ENCODE measurements around the gene PLAAT2. TPM values are rescaled to one million over a fixed set of nuclear protein-coding genes. Genes with fewer than 3 reads are reported as not detected.

The PLAAT2 gene
- total RNA-seq, 1 donor from 2014 or later: not detected

- no peak for DNase-seq (ENCODE audit: low spot score)
- H3K9me3 Mint-ChIP-seq (ENCODE audit: low read depth): no peaks in the 10 kb centered on the region
- no peak overlapping the region for H3K27ac Mint-ChIP-seq (ENCODE audit: unreplicated experiment)
- no peak overlapping the region for H3K4me3 Mint-ChIP-seq (ENCODE audit: unreplicated experiment)
- TF ChIP-seq CTCF (IDR thresholded peaks at IDR 0.05): no peak
- H3K27me3 Mint-ChIP-seq (ENCODE audit: low read depth): no peaks in the 10 kb centered on the region
- H3K36me3 Mint-ChIP-seq (ENCODE audit: low read depth): no peaks in the 10 kb centered on the region
- H3K4me1 Mint-ChIP-seq (ENCODE audit: low read depth): peaks cover 29% of the 10 kb centered on the region
These were observed 1.7 kb upstream of the PLAAT2 start for GRCh38 chr11:63564784-63565350.

- no peaks in the 10 kb centered on the region for H3K9me3 Mint-ChIP-seq (ENCODE audit: low read depth)
- H3K27me3 Mint-ChIP-seq (ENCODE audit: low read depth): no peaks in the 10 kb centered on the region
- H3K4me1 Mint-ChIP-seq (ENCODE audit: low read depth): peaks cover 29% of the 10 kb centered on the region
- no peak overlapping the region for H3K27ac Mint-ChIP-seq (ENCODE audit: unreplicated experiment)
- H3K36me3 Mint-ChIP-seq (ENCODE audit: low read depth): no peaks in the 10 kb centered on the region
- H3K4me3 Mint-ChIP-seq (ENCODE audit: unreplicated experiment): no peak overlapping the region
- no peak for TF ChIP-seq CTCF (IDR thresholded peaks at IDR 0.05)
- DNase-seq (ENCODE audit: low spot score): no peak
These were observed 1.0 kb upstream of the PLAAT2 start for GRCh38 chr11:63564056-63564774.

DNA sequence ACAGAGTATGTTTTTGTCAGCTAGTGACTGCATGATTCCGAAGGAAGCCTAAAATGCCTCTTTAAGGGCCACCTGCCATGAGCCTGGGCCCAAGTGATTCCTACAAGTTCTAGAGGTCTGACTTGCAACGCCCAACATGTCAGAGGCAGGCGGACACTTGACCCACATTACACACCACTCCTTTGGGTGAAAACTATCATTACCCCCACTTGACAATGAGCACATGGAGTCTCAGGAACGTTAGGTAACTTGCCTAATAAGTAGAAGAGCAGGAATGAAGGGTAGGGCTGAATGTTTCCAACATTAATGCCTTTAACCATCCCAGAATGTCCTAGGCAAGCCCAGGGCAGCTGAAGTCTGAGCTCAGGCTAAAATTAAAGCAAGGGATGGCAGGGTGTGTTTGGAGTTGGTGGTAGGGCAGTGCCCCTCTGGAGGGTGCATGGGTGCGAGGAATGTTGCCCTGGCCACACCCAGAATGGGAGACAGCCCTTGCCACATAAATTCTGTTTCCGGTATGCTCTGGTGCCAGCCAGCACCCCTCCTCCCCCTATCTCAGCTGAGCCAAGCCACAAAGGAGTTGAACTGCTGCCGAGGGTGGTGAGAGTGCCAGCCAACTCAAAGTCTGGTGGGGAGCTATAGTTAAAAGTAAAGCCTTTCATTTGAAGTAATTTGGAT, 2.5 kb downstream of the PLAAT2 start:
- Mint-ChIP-seq H3K36me3 (ENCODE audit: low read depth) (peaks cover 2% of the 10 kb centered on the region), H3K4me1 (ENCODE audit: low read depth) (peaks cover 12% of the 10 kb centered on the region), H3K27me3 (ENCODE audit: low read depth) (peaks cover 24% of the 10 kb centered on the region), H3K4me3 (ENCODE audit: unreplicated experiment) (no peak overlapping the region), H3K27ac (ENCODE audit: unreplicated experiment) (peak overlapping the region; percentile 30), H3K9me3 (ENCODE audit: low read depth) (no peaks in the 10 kb centered on the region)
- TF ChIP-seq CTCF (IDR thresholded peaks at IDR 0.05): no peak
- DNase-seq (ENCODE audit: low spot score): no peak

DNA sequence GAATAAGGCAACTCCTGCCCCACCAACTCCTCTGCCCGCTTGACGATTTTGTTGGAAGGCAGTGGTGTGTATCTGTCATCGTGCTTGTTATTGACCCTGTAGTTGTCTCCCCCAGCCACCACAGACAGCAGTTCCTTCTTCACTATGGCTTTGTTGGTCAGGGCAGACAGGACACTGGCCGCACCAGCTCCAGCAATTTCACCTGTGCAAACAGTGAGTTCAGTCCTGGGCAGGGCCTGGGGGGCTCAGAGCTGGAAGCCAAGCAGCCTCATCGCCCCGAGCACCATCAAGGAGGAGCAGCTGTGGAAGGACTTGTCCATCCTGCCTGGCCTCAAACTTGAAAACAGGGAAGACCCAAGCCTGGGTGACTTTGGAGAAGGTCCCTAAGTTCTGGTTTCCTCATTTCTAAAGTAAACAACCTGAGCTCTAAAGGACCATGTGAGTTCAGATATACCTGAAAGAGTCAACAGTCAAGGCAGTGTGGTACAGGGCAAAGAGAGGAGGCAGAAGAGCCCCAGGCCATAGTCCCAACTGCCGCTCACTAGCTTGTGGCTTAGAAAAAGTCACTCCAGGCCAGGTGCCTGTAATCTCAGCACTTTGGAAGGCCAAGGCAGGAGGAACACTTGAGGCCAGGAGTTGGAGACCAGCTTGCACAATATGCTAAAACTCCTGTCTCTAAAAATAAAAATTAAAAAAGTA, 4.6 kb downstream of the PLAAT2 start:
- peaks cover 9% of the 10 kb centered on the region for H3K4me1 Mint-ChIP-seq (ENCODE audit: low read depth)
- no peak for DNase-seq (ENCODE audit: low spot score)
- no peak overlapping the region for H3K27ac Mint-ChIP-seq (ENCODE audit: unreplicated experiment)
- no peak for TF ChIP-seq CTCF (IDR thresholded peaks at IDR 0.05)
- H3K27me3 Mint-ChIP-seq (ENCODE audit: low read depth): peaks cover 27% of the 10 kb centered on the region
- no peak overlapping the region for H3K4me3 Mint-ChIP-seq (ENCODE audit: unreplicated experiment)
- peaks cover 2% of the 10 kb centered on the region for H3K36me3 Mint-ChIP-seq (ENCODE audit: low read depth)
- no peaks in the 10 kb centered on the region for H3K9me3 Mint-ChIP-seq (ENCODE audit: low read depth)

DNA sequence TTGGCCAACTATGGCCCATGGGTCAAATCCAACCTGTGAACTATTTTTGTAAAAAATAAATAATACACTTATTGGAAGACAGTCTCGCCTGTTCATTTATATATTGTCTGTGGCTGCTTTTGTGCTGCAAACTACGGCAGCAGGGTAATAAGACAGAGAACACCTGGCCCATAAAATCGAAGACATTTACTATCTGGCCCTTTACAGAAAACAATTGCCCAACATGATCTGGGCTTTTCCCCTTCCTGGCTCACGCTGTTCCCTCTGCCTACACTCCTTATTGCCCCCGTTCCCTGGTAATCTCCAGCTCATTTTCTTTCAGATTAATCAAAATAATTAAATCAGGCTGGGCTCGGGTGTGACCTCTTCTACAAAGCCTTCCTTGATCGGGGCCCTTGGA, 5.6 kb downstream of the PLAAT2 start:
- DNase-seq (ENCODE audit: low spot score): no peak
- H3K4me1 Mint-ChIP-seq (ENCODE audit: low read depth): peaks cover 9% of the 10 kb centered on the region
- no peak overlapping the region for H3K4me3 Mint-ChIP-seq (ENCODE audit: unreplicated experiment)
- H3K27me3 Mint-ChIP-seq (ENCODE audit: low read depth): peaks cover 30% of the 10 kb centered on the region
- H3K9me3 Mint-ChIP-seq (ENCODE audit: low read depth): no peaks in the 10 kb centered on the region
- H3K36me3 Mint-ChIP-seq (ENCODE audit: low read depth): peaks cover 2% of the 10 kb centered on the region
- H3K27ac Mint-ChIP-seq (ENCODE audit: unreplicated experiment): no peak overlapping the region
- TF ChIP-seq CTCF (IDR thresholded peaks at IDR 0.05): no peak

Measured in chondrocyte (in vitro differentiated cells).